H9 (cell line): ENCODE results near the gene SULF2. TPM values are rescaled to one million over a fixed set of nuclear protein-coding genes. Genes with fewer than 3 reads are reported as not detected.
A peak's percentile ranks its signal among the peaks of the same experiment; 100 is the strongest.

Source experiments
- DNase-seq: peaks from one replicate; pipeline ENCODE4 v3.0.0-alpha.2; 2017
- H2AFZ ChIP-seq: one replicate; pipeline ENCODE4 v1.6.1; 2013; ENCODE audit warnings: mild to moderate bottlenecking, low read length, control low read depth, moderate library complexity
- H2AK5ac ChIP-seq: 2 replicates; pipeline ENCODE4 v1.6.1; 2013; ENCODE audit warnings: low read length, control low read depth, mixed read lengths; ENCODE audit not compliant: insufficient read length
- H2BK120ac ChIP-seq: one replicate; pipeline ENCODE4 v1.6.1; 2013; ENCODE audit warnings: low read depth, mild to moderate bottlenecking, low read length, control low read depth, inconsistent platforms; ENCODE audit not compliant: poor library complexity, severe bottlenecking
- H2BK12ac ChIP-seq: 2 replicates; pipeline ENCODE4 v1.6.1; 2013; ENCODE audit warnings: low read length, control low read depth, mixed read lengths, low read depth; ENCODE audit not compliant: insufficient read length
- H2BK15ac ChIP-seq: 2 replicates; pipeline ENCODE4 v1.6.1; 2013; ENCODE audit warnings: low read depth, low read length, control low read depth
- H2BK20ac ChIP-seq: one replicate; pipeline ENCODE4 v1.6.1; 2013; ENCODE audit warnings: low read depth, mild to moderate bottlenecking, low read length, control low read depth, inconsistent platforms; ENCODE audit not compliant: poor library complexity, severe bottlenecking
- H2BK5ac ChIP-seq: 2 replicates; pipeline ENCODE4 v1.6.1; 2013; ENCODE audit warnings: low read length, control low read depth, mixed read lengths; ENCODE audit not compliant: insufficient read length
- H3K14ac ChIP-seq: 2 replicates; pipeline ENCODE4 v1.6.1; 2013; ENCODE audit warnings: low read length, control low read depth; ENCODE audit not compliant: insufficient read depth
- H3K18ac ChIP-seq: 2 replicates; pipeline ENCODE4 v1.6.1; 2013; ENCODE audit warnings: low read depth, mild to moderate bottlenecking, mixed read lengths, low read length, control low read depth; ENCODE audit not compliant: insufficient read length
- H3K23ac ChIP-seq: 2 replicates; pipeline ENCODE4 v1.6.1; 2013; ENCODE audit warnings: low read length, control low read depth, mixed read lengths, low read depth; ENCODE audit not compliant: insufficient read length
- H3K23me2 ChIP-seq: 2 replicates; pipeline ENCODE4 v1.6.1; 2013; ENCODE audit warnings: low read depth, mild to moderate bottlenecking, mixed read lengths, low read length, control low read depth; ENCODE audit not compliant: insufficient read length, poor library complexity, severe bottlenecking
- H3K27ac ChIP-seq: 2 replicates; pipeline ENCODE4 v1.5.1; 2013; ENCODE audit warnings: low read length, control low read depth, mixed read lengths, low read depth; ENCODE audit not compliant: insufficient read length
- H3K27me3 ChIP-seq: 2 replicates; pipeline ENCODE4 v1.6.1; 2013; ENCODE audit warnings: low read length, control low read depth, inconsistent platforms; ENCODE audit not compliant: insufficient read depth
- H3K4ac ChIP-seq: 2 replicates; pipeline ENCODE4 v1.6.1; 2013; ENCODE audit warnings: low read depth, mild to moderate bottlenecking, control low read depth, inconsistent platforms, low read length, moderate library complexity
- H3K4me1 ChIP-seq: 2 replicates; pipeline ENCODE4 v1.6.1; 2013; ENCODE audit warnings: low read length, control low read depth, inconsistent platforms; ENCODE audit not compliant: insufficient read depth
- H3K4me2 ChIP-seq: 2 replicates; pipeline ENCODE4 v1.6.1; 2013; ENCODE audit warnings: low read length, control low read depth, mixed read lengths; ENCODE audit not compliant: insufficient read length, insufficient read depth
- H3K56ac ChIP-seq: 2 replicates; pipeline ENCODE4 v1.6.1; 2013; ENCODE audit warnings: low read depth, mild to moderate bottlenecking, mixed read lengths, low read length, control low read depth; ENCODE audit not compliant: insufficient read length
- H3K79me1 ChIP-seq: 2 replicates; pipeline ENCODE4 v1.6.1; 2013; ENCODE audit warnings: low read depth, mild to moderate bottlenecking, moderate library complexity, low read length, control low read depth, inconsistent platforms; ENCODE audit not compliant: insufficient read depth, poor library complexity, severe bottlenecking
- H3K79me2 ChIP-seq: 2 replicates; pipeline ENCODE4 v1.6.1; 2013; ENCODE audit warnings: low read length, control low read depth, inconsistent platforms; ENCODE audit not compliant: insufficient read depth
- H3K9ac ChIP-seq: 2 replicates; pipeline ENCODE4 v1.6.1; 2013; ENCODE audit warnings: low read length, control low read depth, mixed read lengths; ENCODE audit not compliant: insufficient read length; ENCODE audit errors: extremely low read depth
- H3K9me3 ChIP-seq: one replicate; pipeline ENCODE4 v1.6.1; 2013; ENCODE audit warnings: low read depth, low read length, inconsistent platforms; ENCODE audit not compliant: control insufficient read depth
- H3T11ph ChIP-seq: one replicate; pipeline ENCODE4 v1.6.1; 2013; ENCODE audit warnings: mild to moderate bottlenecking, low read length, control low read depth, inconsistent platforms
- H4K20me1 ChIP-seq: one replicate; pipeline ENCODE4 v1.6.1; 2013; ENCODE audit not compliant: control insufficient read depth, insufficient read length, insufficient read depth
- H4K5ac ChIP-seq: 2 replicates; pipeline ENCODE4 v1.6.1; 2013; ENCODE audit warnings: low read depth, mild to moderate bottlenecking, mixed read lengths, low read length, control low read depth; ENCODE audit not compliant: insufficient read length
- H4K8ac ChIP-seq: replicated peaks from 2 replicates; pipeline ENCODE4 v1.6.1; 2013; ENCODE audit warnings: low read length, control low read depth, mixed read lengths, low read depth; ENCODE audit not compliant: insufficient read length
- H4K91ac ChIP-seq: 2 replicates; pipeline ENCODE4 v1.6.1; 2013; ENCODE audit warnings: low read depth, mild to moderate bottlenecking, moderate library complexity, mixed read lengths, low read length, control low read depth; ENCODE audit not compliant: insufficient read length
- H3K27ac Mint-ChIP-seq, 3 experiments: 2 replicates in 2 of 3; 3 replicates in 1 of 3; pipeline ENCODE4 v1.8.0; 2020 to 2021; ENCODE audit warnings: mixed read lengths in 3 of 3, mild to moderate bottlenecking in 1 of 3, moderate library complexity in 1 of 3
- H3K27me3 Mint-ChIP-seq: 2 replicates; pipeline ENCODE4 v1.8.0; 2021; ENCODE audit warnings: low read depth, mild to moderate bottlenecking, moderate library complexity, mixed read lengths
- H3K36me3 Mint-ChIP-seq, 3 experiments: 2 replicates in 2 of 3; 3 replicates in 1 of 3; pipeline ENCODE4 v1.8.0; 2020 to 2021; ENCODE audit warnings: low read depth in 3 of 3, mixed read lengths in 3 of 3; ENCODE audit not compliant: insufficient read depth in 1 of 3
- H3K4me1 Mint-ChIP-seq, 2 experiments: 2 replicates each; pipeline ENCODE4 v1.8.0; 2020; ENCODE audit warnings: mixed read lengths in 2 of 2
- H3K4me3 Mint-ChIP-seq, 2 experiments: 2 replicates in 1 of 2; 3 replicates in 1 of 2; pipeline ENCODE4 v1.8.0; 2020 to 2021; ENCODE audit warnings: mild to moderate bottlenecking in 2 of 2, mixed read lengths in 2 of 2, moderate library complexity in 1 of 2
- H3K9me3 Mint-ChIP-seq, 2 experiments: 2 replicates in 1 of 2; 3 replicates in 1 of 2; pipeline ENCODE4 v1.8.0; 2020; ENCODE audit warnings: mild to moderate bottlenecking in 2 of 2, mixed read lengths in 2 of 2, moderate library complexity in 1 of 2
- CTCF ChIP-seq: fragments of 200-600 bp; sonication (generic); conservative IDR thresholded peaks from 3 replicates; pipeline ENCODE4 v1.8.0; 2021; ENCODE audit warnings: antibody characterized with exemption, mild to moderate bottlenecking
- WGBS: extraction: QIAGEN DNeasy Blood & Tissue Kit; methylation state at CpG from one replicate; pipeline ENCODE4 v1.1.7; 2013; ENCODE audit warnings: missing lambda C conversion rate, low lambda C conversion rate, mixed read lengths; ENCODE audit not compliant: insufficient read length; ENCODE audit errors: extremely low coverage; 5-methylcytosine and 5-hydroxymethylcytosine counted together
- total RNA-seq: library from RNA; stranded (reverse); gene quantifications from 2 replicates; pipeline ENCODE4 v1.2.1, GENCODE V29; 2021

Gene SULF2
- total RNA-seq, 1 experiment from 2014 or later = 31.2 TPM

GRCh38 chr20:47664068-47664437 lies 121.2 kb downstream of the SULF2 start:
- Histone ChIP-seq H4K91ac (no peak overlapping the region), H3K18ac (no peak overlapping the region), H4K5ac (no peak overlapping the region), H2BK15ac (no peak overlapping the region), H3K4ac (no peak overlapping the region), H3K27me3 (no peaks in the 10 kb centered on the region), H4K8ac (no peak overlapping the region), H3K23me2 (no peaks in the 10 kb centered on the region), H3K79me1 (no peaks in the 10 kb centered on the region), H2AFZ (no peak overlapping the region), H3K4me1 (no peaks in the 10 kb centered on the region), H3T11ph (no peak overlapping the region), H3K14ac (0 out of 2 replicates have a peak overlapping the region, but pooled peaks have one; percentile 39), H3K79me2 (no peaks in the 10 kb centered on the region), H3K23ac (no peak overlapping the region), H3K9ac (no peak overlapping the region), H2BK12ac (no peak overlapping the region), H4K20me1 (no peaks in the 10 kb centered on the region), H3K4me2 (no peak overlapping the region), H3K9me3 (no peaks in the 10 kb centered on the region), H2BK120ac (no peak overlapping the region), H2AK5ac (no peak overlapping the region), H2BK5ac (no peak overlapping the region), H3K56ac (no peak overlapping the region), H2BK20ac (no peak overlapping the region), H3K27ac (no peak overlapping the region)
- H3K27me3 Mint-ChIP-seq = peaks cover 3% of the 10 kb centered on the region; the same call in 1 of the 2 replicates
- TF ChIP-seq CTCF = no peak; the same call in 2 of the 3 replicates
- no peaks in the 10 kb centered on the region for H3K9me3 Mint-ChIP-seq
- peak overlapping the region in 1 of 3 experiments; percentile 71; a peak in 1 of 7 replicates for H3K27ac Mint-ChIP-seq
- H3K4me3 Mint-ChIP-seq = no peak overlapping the region
- no peak for DNase-seq
- peaks cover 17 to 23% of the 10 kb centered on the region in 2 experiments for H3K4me1 Mint-ChIP-seq
- peaks cover 0 to 15% (median 12%) of the 10 kb centered on the region in 3 experiments; a peak in 3 of 7 replicates for H3K36me3 Mint-ChIP-seq
- no CpG with 5 or more reads among the region's 2 CpGs for WGBS
